Suprapubic skin (tissue), 3 donors: Measurements from ENCODE around the gene HNRNPM.

Experiments used
- CTCF ChIP-seq, 2 donors: fragments of 200-600 bp in 1 of 2; fragments of 450-650 bp in 1 of 2; sonication (generic) in 1 of 2; IDR thresholded peaks; one replicate each; pipeline ENCODE4 v1.5.1; 2016 to 2019; ENCODE audit warnings: antibody characterized with exemption in 2 of 2, mild to moderate bottlenecking in 1 of 2, moderate library complexity in 1 of 2
- EP300 ChIP-seq: sonication (generic); formaldehyde crosslinking; IDR thresholded peaks from one replicate; pipeline ENCODE4 v1.6.1; 2017; ENCODE audit warnings: antibody characterized with exemption
- POLR2A ChIP-seq, 2 donors: fragments of 450-650 bp; IDR thresholded peaks; one replicate each; pipeline ENCODE4 v1.6.1; 2017; ENCODE audit warnings: antibody characterized with exemption in 2 of 2, mild to moderate bottlenecking in 2 of 2, moderate library complexity in 2 of 2

GRCh38 chr19:8457827-8458226 lies 13.1 kb downstream of the HNRNPM start:
- no peak for TF ChIP-seq CTCF (IDR thresholded peaks at IDR 0.05)
- no peak for TF ChIP-seq EP300
- no peak for TF ChIP-seq POLR2A (IDR thresholded peaks at IDR 0.05)
